GM12874 (cell line): Measurements from ENCODE around the gene CLCN4.

Source experiments
- CTCF ChIP-seq: IDR thresholded peaks from 2 replicates; pipeline ENCODE4 v1.5.1; 2011; ENCODE audit warnings: low read depth, mild to moderate bottlenecking, control low read depth, low read length, moderate library complexity; ENCODE audit not compliant: insufficient read depth

CLCN4 gene

GRCh38 chrX:10156199-10157031, at the start of gene CLCN4:
Gene CLCN4, plus strand, starts transcription at chrX:10156975. Its CDS starts 28,058 bp downstream, at chrX:10185033.
- TF ChIP-seq CTCF = no peak

- no peak for TF ChIP-seq CTCF
Measured at GRCh38 chrX:10107483-10107882, 49.3 kb upstream of the CLCN4 start.

DNA sequence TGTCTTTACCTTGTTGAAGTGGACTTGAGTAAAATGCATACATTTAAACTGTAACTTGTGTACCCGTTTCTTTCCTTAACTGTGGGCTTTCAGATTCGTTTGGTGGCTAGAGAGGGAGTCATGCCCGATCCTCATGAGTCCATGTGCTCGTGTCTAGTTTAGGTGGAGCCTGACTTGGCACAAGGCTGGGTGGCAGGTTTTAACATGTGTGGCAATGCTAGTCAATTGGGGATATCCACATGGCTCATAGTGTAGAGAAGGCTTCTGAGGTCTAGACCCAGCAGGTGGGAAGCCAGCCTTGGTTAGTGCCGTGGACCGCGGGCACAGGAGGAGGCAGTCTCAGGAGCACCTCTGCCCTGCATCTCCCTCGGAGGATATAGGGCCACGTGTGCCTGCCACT, 48.5 kb upstream of the CLCN4 start:
- TF ChIP-seq CTCF = no peak

DNA sequence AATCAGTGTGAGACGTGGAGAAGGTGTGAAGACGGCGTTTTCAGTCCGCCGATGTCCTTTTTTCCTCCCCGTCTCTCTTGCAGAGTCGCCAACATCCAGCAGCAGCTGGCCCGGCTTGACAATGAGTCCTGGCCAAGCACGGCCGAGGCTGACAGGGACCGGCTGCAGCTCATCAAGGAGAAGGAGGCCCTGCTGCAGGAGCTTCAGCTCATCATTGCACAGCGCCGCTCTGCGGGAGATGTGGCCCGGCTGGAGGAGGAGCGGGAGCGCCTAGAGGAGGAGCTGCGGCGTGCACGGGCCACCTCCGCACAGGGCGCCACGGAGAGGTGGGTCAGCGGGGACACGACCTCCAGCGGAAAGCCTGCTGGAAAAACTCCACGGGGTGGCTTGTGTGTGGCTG, 47.1 kb upstream of the CLCN4 start:
- no peak for TF ChIP-seq CTCF

DNA sequence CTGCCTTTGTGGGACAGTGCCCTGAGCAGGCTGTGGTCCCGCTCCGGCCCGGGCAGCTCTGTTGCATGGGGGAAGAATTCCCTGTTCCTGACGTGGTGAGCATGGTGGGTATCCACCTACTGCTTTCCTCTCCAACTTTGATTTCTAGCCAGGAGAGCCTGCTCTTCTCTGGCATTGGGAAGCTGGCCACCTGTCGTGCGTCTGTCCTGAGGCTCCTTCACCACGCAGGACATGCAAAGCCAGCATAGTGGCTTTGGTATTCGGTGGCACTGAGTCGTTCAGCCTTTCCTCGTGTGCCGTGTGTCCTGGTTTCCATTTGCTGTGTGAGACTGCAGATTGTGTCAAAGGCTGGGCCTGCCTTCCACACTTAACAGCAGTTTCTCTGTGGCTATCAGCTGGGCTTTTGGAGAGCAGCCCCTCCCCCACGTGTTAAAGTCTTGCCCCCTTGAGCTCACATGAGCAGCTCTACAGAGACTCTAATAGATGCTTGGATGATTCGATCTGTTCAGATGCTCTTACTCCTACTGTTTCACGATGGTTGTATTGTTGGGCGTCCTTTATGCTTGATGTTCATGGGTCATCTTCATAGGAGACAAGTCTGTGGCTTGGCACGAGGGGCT, 46.3 kb upstream of the CLCN4 start:
- no peak for TF ChIP-seq CTCF

- TF ChIP-seq CTCF = no peak
Measured at GRCh38 chrX:10110984-10111363, 45.8 kb upstream of the CLCN4 start.

GRCh38 chrX:10111364-10112148, 45.2 kb upstream of the CLCN4 start:
- TF ChIP-seq CTCF = no peak
